GM20431 (cell line): Measurements from ENCODE around the gene MTARC1.

ENCODE experiments used
- in situ Hi-C: fragments of 300-500 bp; cut with MseI, MboI; formaldehyde crosslinking; loops from one replicate; pipeline ENCODE4 v1.15.0; 2020; ENCODE audit warnings: low sequenced_read_pairs; ENCODE audit not compliant: unreplicated experiment

MTARC1 gene

DNA sequence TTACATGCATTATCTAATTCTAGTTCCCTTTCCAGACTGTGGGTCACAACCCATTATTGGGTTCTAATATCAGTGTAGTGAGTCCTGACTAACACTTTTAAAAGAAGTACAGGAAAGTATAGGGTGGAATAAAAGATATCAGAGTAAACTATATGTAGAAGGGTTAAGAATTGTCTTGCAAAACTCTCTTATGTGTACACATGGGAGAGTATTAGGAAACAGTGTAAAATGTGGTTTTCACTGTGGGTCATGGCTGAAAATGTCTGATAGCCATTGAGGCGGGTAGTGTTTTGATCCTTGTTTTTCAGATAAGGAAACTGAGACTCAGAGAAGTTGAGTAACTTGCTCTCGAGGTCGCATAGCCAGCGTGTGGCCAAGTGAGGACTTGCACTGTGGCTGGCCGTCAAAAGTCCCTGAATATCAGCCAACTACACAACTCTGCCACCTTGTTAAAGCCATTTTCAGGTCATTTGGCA lies 18.5 kb upstream of the MTARC1 start:
- in situ Hi-C loops, result no loop called here

DNA sequence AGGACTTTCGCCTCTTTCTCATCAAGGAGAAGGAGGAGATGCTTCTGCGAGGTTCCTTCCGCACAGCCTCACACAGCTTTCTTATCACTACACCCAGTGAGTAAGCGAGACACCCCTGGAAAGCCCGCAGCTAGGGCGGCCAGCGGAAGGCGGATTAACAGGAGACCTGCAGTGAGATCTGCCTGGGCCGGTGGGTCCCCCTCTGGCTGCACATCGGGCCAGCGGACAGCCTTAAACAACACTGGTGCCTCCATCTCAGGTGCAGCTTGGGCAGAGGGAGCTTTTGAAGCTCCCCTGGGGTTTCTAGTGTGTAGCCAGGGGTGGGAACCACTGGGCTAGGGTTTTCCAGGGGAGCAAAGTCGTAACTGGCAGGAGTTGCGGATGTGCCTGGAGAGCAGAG lies 17.5 kb upstream of the MTARC1 start:
- in situ Hi-C loops, result no loop called here

- in situ Hi-C loops, result no loop called here
Observed at GRCh38 chr1:220770245-220770913, 16.3 kb upstream of the MTARC1 start.

DNA sequence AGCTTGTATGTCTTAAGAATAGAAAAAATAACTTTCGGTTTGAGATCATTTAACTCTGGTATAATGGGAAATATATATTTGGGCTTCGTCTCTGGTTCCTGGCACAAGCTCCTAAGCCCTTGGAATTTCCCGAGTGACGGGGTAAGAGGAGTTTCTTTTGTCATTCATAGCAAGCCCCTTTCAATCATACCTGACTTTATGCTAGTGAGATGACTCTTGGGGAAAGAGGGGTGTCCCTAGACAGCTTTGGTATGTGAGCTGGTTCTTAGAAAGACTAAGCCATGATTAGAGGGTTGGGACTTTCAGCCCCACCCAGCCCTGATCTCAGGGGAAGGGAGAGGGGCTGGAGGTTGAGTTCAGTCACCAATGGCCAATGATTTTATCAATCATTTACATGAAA lies 13.9 kb upstream of the MTARC1 start:
- in situ Hi-C loops, result no loop called here

DNA sequence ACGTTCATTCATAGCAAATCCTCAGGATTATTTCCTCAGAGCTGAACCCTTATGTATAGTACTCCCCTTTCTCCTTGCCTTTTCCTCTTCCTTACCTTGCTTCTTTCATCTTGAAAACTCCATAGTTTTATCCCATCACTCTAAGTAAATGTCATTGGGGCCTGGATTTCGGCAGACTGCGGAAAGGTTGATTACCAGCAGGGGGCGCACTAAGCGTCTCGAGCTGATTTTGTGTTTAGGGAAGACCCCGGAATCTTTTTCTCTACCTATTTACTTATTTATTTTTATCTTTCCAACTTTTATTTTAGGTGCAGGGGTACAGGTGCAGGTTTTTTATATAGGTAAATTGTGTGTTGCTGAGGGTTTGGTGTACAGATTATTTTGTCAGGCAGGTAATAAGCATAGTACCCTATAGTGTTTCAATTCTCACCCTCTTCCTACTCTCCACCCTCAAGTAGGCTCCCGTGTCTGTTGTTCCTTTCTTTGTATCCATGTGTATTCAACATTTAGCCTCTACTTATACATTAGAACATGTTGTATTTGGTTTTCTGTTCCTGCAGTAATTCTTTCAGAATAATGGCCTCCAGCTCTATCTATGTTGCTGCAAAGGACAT lies 11.4 kb upstream of the MTARC1 start:
- in situ Hi-C loops, result loop anchor here (25.0 kb wide), 1 partner anchor 88 kb away; the partner anchor contains the start of gene C1orf115

- in situ Hi-C loops, result loop anchor here (25.0 kb wide), 1 partner anchor 89 kb away; the partner anchor contains the start of gene C1orf115
Observed at GRCh38 chr1:220776254-220776653, 10.5 kb upstream of the MTARC1 start.

DNA sequence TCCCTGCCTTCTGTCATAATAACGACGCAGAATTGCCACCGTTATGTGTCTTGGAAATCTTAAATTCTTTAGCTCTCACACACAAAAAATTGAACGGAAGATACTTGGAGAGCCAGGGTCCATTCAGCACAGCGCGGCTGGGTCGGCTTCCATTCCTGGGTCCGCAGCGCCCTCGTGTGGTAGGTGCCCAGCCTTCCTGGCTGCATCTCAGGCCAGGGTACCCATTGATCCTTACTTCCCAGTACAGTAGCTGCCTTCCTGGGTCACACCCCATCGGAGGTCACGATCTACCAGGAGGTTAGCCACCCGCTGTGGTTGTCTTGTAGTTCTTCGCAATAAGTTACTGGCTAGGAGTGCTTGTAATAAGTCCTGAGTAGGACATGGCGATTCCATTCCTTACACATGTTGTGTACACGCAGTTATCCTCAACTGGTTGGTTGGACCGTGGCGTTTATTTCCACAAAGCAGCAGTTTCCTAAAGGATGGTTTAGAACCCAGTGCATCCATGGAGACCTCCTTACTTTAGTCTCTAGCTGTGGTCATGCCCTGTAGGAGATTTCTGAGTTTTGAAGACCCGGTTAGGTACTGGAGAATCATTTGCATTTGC lies 9.9 kb upstream of the MTARC1 start:
- in situ Hi-C loops, result loop anchor here (25.0 kb wide), 1 partner anchor 90 kb away; the partner anchor contains the start of gene C1orf115

GRCh38 chr1:220783453-220783852 lies 3.3 kb upstream of the MTARC1 start:
- in situ Hi-C loops, result loop anchor here (25.0 kb wide), 1 partner anchor 96 kb away; the partner anchor contains the start of gene C1orf115

DNA sequence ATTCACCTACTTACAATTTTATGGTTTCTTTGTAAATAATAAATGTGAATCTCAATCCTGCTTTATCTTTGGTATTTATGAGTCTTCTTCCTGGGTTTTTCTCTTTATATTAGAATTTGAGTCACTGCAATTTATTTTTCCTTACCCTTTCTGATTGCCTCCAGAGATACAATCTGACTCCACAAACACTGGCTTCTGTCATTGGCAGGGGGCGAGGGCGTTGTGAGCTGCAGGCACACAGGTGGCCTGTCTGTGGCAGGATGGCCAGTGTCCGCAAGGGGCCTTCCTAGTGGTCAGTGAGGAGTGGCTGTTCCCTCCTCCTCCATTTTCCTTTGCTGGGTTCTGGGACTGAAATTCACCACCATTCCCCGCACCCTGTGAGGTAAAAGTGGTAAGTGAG lies 2.0 kb upstream of the MTARC1 start:
- in situ Hi-C loops, result loop anchor here (25.0 kb wide), 1 partner anchor 97 kb away; the partner anchor contains the start of gene C1orf115

- in situ Hi-C loops, result loop anchor here (25.0 kb wide), 1 partner anchor 98 kb away; the partner anchor contains the start of gene C1orf115
Observed at GRCh38 chr1:220785166-220786056, 1.3 kb upstream of the MTARC1 start.

DNA sequence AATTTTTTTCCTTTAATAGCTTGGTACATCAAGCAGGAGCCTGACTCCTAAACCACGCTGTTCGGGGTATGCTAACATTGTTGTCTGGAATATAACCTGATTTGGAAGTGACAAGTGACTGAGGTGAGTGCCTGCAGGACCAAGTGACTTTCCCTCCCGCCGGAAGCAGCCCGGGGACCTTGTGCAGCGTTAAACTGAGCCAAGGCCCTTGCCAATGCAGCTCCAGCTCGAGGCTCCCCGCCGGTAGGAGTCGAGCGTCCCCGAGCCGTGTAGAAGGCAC lies 716 bp upstream of the MTARC1 start:
- in situ Hi-C loops, result loop anchor here (25.0 kb wide), 1 partner anchor 99 kb away; the partner anchor contains the start of gene C1orf115

- in situ Hi-C loops, result loop anchor here (25.0 kb wide), 1 partner anchor 100 kb away; the partner anchor contains the start of gene C1orf115
Observed at GRCh38 chr1:220787069-220787619, 431 bp downstream of the MTARC1 start.

DNA sequence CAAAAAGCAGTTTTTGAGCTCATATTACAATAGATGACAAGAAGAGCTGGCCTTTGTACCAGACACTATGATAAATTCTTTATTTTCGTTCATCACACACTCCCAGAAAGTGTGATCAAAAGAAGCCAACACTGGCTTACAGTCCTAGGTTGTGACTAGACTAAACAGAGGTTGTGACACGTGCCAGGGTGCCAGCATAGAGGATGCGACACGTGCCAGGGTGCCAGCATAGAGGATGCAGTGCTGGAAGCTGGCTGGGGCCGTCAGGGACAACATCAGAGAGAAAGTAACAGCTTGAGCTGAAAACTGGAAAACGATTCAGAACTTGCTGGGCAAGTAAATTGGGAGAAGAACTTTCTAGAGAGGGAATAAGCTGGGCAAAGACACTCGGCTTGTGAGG lies 2.2 kb downstream of the MTARC1 start:
- in situ Hi-C loops, result loop anchor here (25.0 kb wide), 1 partner anchor 102 kb away; the partner anchor contains the start of gene C1orf115

DNA sequence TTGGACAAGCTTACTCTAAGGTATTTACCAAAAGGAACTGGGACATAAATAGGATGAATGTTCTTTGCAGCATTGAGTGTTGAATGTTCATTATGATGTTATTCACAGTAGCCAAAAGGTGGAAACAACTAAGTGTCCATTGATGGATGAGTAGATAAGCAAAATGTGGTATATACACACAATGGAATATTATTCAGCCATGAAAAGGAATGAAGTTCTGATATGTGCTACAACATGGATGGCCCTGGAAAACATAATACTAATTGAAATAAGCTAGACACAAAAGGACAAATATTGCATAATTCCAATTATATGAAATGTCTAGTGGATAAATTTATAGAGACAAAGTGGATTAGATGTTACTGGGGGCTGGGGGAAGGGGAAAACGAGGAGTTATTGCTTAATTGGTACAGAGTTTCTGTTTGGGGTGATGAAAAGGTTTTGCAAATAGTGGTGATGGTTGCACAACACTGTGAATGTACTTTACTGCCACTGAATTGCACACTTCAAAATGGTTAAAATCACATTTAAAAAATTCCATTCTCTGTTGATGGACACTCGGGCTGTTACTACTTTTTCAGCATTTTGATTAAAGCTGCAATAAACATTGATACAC lies 2.9 kb downstream of the MTARC1 start:
- in situ Hi-C loops, result loop anchor here (25.0 kb wide), 1 partner anchor 102 kb away; the partner anchor contains the start of gene C1orf115

DNA sequence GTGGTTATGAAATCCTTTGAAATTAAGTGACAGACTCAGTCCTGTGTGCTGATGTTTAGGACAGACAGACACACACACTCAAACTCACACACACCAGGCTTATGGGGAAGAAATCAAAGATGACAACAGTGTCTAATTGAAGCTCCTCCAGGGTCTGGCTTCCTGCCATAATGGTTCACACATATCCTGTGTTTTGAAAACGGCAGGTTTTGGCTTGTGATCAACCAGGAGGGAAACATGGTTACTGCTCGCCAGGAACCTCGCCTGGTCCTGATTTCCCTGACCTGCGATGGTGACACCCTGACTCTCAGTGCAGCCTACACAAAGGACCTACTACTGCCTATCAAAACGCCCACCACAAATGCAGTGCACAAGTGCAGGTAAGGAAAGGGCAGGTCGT lies 4.6 kb downstream of the MTARC1 start:
- in situ Hi-C loops, result loop anchor here (25.0 kb wide), 1 partner anchor 104 kb away; the partner anchor contains the start of gene C1orf115

- in situ Hi-C loops, result loop anchor here (25.0 kb wide), 1 partner anchor 105 kb away; the partner anchor contains the start of gene C1orf115
Observed at GRCh38 chr1:220791956-220792355, 5.2 kb downstream of the MTARC1 start.

GRCh38 chr1:220796530-220796929 lies 9.8 kb downstream of the MTARC1 start:
- in situ Hi-C loops, result loop anchor here (25.0 kb wide), 1 partner anchor 109 kb away; the partner anchor contains the start of gene C1orf115

GRCh38 chr1:220797044-220797443 lies 10.3 kb downstream of the MTARC1 start:
- in situ Hi-C loops, result loop anchor here (25.0 kb wide), 1 partner anchor 110 kb away; the partner anchor contains the start of gene C1orf115

GRCh38 chr1:220797553-220797952 lies 10.8 kb downstream of the MTARC1 start:
- in situ Hi-C loops, result loop anchor here (25.0 kb wide), 1 partner anchor 110 kb away; the partner anchor contains the start of gene C1orf115
